Left renal pelvis (tissue), 4 donors: Measurements from ENCODE around the gene CYREN. TPM values are rescaled to one million over a fixed set of nuclear protein-coding genes. Genes with fewer than 3 reads are reported as not detected.
"Not testable (repeated sequence)": the region's sequence is repeated elsewhere in the genome, so short reads cannot be mapped to it uniquely, and the experiment has no call there.

Experiments
- DNase-seq, 4 donors: peaks; one replicate each; pipeline ENCODE4 v3.0.0-alpha.2; 2013; ENCODE audit warnings: low read depth in 4 of 4, low spot score in 3 of 4
- polyA plus RNA-seq, 4 donors: library from polyadenylated mRNA; unstranded; fragments of 120-200 nt; gene quantifications; one replicate each; pipeline ENCODE4 v1.2.1, GENCODE V29; 2013; ENCODE audit not compliant: insufficient read length in 4 of 4

The CYREN gene
- polyA plus RNA-seq, 4 donors: 39.6 to 68.5 (median 58.5) TPM

DNA sequence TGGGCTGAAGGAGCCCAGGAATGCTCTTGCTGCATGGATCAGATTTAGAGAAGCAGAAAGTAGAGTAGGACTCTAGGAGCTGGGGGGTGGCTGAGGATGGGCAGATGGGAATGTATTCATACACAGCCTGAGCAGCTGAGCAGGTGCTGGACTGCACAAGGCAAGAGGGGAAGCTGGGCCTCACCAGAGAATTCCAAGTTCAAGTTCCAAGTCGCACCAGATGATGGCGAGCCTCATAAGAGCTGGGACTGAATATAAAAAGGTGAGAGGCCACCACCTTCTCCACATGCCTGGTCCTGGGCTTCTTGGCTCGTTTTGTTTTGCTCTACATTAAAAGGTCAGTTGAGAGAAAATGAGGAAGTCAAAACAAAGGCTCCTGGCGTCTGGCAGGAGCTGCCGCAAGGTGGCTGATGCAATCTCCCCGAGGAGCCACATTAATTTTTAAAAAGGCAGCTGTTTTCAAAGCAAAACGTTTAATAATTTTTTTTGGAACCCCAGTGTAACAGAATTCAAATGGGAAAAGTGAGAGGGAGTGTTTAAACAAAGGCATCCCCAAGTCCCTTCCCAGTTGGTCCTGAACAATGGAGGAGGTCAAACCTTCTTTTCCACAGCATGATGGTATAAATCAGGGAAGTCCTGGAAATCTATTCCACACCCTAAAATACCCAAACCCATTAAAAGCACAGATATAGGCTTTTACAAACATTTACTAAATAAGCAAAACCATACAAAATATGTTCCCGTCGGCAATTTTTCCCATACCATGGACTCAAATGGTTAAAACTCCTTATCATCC is 9.5 kb downstream of the CYREN start:
- DNase-seq: no peak

DNA sequence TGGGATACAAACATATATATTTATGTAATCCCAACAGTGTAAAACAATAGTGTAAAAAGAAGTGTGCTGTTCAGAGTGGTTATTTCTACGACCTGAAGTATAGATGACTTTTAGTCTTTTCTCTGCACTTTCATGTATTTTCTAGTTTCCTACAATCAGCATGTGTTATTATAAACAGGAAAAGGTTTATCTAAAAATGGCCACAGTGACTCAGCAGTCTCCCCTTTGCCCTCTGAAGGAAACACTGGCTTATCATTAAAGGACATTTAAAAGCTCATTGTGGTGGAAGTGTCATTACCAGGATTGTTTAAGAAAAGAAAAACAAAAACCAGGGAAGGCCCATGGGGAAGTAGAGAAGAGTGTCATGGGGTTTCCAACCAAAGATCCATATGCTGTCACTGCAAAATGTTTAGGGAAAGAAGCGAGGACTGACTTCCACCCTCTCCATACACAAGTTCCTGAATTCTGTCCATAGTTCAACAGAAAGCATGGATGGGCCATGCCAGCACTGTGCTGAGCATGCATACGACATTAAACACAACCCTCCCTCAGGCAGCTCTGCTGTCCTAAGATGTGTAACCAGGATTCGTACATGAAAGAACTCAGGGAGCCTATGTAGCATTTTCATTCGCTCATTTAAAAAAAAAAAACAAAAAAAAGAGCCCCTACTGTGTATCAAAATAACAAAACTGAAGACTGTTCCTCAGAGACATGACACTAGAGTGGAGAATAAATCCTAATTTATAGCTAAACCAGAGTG is 10.2 kb downstream of the CYREN start:
- no peak for DNase-seq

DNA sequence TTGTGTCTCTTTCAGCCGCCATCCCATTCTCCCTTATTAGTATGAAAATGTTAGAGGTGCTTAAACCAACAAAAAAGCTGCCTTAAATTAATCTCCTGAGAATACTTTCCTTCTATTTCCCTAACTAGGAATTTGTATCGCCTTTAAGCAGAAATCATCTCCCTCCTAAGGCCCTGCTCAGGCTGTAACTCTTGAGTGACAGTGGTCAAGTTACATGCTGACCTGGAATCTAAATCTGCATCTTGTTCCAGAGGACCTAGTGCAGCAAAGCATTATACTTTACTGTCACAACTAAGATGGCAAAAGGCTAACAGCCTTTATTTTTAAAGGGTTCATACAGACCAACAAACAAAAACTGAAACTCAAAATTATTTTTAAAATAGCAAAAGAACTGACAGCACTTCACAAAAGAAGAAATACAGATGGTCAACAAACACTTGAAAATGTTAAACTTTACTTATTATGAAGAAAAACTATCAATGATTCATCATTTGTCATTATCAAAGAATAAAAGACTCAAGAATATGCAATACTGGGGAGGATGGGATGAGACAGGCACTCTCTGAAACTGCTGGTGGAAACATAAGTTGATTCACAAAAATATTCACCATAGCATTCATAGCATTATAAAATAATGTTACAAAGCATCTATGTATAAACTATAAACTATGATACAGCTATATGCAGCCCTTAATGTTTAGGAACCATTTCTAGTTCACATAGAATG is 11.0 kb downstream of the CYREN start:
- DNase-seq: no peak

DNA sequence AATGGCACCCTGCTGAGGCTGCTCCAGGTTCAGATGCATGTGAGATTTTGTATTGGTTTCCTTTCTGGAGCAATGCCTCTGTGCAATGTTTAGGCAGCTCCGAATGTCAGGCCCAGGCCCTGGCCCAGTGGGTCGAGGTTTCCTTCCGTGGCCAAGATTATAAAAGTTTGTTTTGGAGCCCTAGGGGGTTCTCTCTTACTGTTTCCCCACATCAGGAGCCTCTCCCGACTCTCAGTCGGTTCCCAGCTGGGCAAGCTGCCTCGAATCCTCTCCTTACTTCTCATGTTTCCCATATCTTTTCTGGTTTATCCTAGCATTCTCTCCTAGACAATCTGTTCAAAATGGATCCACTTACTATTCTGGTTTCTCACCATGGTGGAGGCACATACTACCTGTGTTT is 11.6 kb downstream of the CYREN start:
- no peak for DNase-seq

DNA sequence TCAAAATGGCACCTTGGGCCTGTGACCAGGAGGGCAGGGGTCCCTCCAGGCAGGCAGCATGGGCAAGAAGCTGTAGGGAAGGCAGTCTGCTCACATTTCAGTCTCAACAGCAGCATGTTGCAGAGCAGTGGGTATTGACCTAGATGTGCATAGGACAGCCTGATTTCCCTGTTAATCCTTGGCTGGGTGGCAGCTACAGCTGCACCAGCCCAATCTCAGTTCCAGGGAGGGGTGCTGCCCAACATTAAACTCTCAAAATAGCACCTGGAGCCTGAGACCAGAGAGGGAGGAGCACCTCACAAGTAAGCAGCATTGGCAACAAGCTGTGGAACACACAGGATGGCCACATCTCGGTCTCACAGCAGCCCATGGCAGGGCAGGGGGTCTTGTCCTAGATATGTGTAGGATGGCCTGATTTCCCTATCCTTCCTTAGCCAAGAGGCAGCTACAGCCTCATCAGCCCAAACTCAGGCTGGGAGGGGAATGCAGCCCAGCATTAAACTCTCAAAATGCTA is 12.3 kb downstream of the CYREN start:
- no peak for DNase-seq

DNA sequence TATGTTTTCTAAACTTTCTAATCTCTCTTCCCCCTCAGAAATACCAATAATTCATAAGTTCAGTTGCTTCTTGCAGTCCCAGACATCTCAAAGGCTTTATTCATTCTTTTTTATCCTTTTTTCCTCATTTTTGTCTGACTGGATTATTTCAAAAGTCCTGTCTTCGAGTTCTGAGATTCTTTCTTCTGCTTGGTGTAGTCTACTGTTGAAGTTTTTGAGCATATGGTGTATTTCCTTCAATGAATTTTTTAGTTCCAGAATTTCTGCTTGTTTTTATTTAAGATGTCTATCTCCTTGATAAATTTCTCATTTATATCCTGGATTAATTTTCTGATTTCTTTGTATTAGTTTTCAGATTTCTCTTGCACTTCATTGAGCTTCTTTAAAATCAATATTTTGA is 14.2 kb downstream of the CYREN start:
- DNase-seq: no peak

DNA sequence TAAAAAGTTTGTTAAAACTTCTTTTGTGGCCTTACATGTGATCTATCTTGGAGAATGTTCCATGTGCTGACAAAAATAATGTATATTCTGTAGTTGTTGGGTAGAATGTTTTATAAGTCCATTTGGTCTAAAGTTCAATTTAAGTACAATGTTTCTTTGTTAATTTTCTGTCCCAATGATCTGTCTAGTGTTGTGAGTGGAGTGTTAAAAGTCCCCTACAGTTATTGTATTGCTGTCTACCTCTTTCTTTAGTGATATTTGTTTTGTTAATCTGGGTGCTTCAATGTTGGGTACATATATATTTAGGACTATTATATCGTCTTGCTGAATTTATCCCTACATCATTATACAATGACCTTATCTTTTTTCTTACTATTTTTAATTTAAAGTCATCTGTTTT is 15.8 kb downstream of the CYREN start:
- no peak for DNase-seq

DNA sequence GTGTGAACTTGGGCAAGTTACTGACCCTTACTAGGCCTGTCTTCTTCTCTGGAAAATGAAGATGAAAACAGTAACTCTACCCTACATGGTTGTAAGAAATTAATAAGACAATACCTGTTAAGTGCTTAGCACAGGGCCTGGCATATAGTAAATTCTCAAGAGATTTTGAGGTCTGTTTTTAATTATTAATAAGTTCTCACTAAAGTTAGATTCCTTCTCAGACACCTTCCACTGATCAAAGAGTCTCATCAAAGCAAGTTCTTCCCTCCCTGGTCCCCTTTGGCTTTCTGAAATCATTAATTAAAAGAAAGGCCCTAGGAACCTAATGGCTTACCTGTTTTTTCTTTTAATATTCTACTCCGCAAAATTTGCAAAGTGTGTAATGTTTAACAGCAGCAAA is 18.1 kb downstream of the CYREN start:
- no peak for DNase-seq

DNA sequence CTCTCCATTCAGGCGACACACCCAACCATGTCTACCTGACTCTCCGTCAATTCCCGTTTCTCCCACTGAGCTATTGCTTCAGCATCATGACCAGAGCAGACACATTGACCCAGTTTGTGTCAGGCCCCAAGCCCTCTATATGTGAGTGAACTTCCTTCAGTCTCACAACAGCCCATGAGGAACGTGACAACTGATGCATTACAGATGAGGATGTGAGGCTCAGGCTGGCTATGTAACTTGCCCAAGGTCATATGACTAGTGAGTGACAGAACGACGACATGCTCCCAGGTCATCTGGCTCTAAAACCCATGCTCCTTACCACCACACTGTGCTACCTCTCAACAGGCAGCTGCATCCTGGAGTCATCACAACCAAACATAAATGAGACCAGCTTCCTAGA is 19.0 kb downstream of the CYREN start:
- DNase-seq: no peak

DNA sequence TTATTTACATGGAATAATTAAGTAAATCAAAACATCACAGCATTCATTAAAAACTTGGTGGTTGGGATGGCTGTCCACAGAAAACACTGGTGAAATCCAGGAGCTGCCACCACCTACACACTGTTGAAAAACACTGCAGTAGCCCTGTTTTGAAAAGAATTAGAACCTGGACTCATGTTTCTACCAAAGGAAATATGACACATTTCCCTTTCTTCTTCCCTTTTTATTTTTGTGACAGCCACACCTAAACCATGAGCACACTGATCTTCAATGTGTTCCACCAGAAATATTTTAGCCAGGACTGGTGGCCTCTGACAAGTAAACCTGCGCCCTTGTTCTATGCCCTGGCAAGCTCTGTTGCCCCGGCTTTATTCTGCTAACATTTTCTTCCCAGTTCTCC is 19.4 kb downstream of the CYREN start:
- no peak for DNase-seq

DNA sequence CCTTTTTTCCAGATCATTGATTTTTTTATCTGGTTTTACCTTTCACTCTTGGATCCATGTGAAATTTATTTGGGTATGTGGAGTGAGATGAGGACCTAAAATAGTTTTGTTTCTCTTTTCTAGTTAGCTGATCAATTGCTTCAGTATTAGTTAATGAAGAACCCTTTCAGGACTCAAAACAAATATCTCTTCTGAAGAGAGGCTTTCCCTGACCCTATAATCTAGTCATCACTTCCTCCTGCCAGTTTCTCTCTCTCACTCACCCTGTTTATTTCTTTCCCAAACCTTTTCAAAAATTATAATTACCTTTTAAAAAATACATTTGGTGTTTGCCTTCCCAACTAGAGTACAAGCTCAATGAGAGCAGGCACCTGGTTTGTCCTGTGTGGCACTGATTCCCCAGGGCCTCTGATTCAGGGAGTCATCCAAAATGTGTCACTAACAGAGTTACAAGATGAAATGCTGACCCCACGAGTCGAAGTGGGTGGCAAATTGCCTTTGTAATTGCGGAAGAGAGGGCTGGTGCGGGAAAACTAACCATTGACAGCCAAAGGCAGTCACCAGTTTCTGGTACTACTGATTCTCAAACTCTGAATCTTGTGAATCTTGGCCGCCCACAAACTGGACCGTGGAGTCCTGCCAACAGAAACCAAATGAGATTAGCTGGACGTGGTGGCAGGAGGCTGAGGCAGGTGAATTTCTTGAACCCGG is 20.3 kb downstream of the CYREN start:
- no peak for DNase-seq

DNA sequence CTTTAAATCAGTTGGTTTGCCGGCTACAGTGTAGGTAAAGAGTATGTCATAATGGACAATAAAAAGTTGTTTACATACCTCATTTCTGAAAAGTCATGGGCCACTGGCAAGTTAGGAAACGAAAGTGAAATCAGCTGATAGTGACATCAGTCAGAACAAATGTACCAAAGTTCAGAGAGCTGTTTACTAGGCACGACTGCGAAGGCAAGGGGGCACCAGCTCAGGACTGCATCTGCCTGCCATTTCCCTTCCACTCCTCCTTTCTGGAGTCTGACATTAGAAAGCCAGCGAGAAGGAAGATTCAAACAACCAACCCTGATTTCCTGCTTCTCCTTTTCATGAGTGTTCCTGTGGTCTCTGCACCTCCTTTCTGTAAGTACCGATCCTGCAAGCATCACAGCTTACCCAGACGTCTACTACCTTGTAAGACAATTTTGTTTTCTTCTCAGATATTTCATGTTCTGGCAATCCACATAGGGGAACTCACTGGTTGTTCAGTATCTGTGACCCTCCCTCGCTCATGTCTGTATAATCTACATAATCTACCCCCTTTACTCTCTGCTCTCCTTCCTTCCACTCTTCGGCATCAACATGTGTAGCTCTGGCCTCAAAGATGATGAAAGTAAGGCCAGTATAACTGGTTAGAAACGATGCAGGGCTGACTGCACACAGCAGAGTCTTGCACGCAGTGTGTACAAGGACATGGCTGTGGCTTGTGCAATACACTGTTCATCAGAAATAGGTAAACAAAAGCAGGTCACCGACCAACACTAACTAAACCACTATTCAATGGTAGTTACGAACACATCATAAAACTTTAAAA is 22.4 kb downstream of the CYREN start, which contains the start of gene TMEM140:
Gene TMEM140, plus strand, starts transcription at position 174 of the 823 bp plus-strand sequence. CDS start 16,370 bp downstream, outside the sequence.
- DNase-seq: no peak

DNA sequence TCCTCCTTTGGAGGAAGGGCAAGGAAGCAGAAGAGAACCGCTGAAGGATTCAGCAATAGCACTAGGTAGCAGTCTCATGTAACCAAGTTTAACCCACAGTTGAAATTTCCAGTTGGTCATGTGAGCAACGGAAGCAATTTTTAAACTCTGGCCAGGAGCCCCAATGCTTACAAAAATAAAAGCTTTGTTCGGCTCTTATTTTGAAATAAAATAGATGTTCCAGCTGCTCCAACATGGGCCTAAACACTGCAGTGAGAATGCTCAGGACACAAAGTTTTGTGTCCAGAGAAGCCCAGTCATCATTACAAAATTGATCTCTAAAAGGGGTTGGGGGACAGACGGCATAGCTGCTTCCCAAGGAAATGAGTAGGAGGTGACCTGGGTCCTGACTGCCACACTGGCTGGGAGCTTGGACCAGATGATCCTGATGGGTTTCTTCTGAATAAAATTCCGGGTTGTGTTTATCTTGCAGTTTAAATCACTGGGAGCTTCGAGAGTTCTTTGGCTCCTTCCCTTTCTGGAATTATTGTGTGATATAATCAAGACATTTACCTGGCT is 23.1 kb downstream of the CYREN start:
- DNase-seq: no peak

DNA sequence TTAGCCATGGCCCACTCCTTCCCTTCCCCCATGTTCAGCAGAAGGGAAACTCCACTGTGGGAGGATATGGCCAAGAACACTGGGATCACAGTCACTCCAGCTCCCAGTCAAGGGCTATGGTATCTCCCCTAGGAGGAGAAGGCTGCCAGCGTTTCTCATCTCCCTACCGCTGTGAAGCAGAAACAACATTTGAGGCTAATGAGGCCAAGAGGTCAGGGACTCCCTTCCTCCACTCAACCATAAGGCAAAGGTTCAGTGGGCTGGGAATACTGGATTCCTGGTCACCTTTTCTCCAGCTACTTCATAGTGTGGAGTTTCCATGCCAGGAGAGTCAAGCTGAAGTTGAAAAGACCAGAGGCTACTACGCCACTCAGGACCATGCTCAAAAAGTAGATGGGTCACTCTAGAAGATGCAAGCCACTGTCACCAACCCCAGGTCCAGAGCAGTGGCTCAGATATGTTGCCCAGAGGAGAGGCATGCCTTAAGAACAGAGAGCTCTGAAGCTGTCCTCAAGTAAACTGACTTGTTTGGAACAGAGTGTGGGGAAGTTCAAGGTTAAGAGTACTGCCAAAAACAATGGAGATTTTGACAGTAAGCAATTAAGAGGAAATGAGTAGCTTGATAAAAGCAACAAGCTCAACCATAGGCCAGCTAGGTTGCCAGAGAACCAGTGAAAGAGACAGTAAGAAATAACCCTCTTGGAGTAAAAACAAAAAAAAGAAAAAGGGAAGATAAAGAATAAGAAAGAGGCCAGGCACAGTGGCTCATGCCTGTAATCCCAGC is 26.4 kb downstream of the CYREN start:
- DNase-seq: no peak

DNA sequence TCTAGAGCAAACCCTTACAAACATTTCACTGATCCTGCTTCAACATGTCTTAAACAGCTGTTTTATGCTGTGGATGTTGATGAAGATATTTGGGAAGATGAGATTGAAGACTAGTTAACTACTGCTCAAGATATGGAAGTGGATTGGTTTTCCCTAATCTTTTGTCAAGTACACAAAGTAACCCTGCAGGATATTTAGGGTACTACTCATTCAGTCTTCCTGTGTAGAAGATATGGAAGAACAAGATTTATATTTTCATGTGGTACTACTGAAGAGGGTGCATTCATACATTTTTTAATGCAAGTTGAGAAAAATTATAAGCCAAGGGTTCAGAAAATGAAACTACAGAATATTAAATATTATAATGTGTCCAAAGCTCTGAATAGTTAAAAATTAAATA is 40.9 kb downstream of the CYREN start:
- DNase-seq: no peak

DNA sequence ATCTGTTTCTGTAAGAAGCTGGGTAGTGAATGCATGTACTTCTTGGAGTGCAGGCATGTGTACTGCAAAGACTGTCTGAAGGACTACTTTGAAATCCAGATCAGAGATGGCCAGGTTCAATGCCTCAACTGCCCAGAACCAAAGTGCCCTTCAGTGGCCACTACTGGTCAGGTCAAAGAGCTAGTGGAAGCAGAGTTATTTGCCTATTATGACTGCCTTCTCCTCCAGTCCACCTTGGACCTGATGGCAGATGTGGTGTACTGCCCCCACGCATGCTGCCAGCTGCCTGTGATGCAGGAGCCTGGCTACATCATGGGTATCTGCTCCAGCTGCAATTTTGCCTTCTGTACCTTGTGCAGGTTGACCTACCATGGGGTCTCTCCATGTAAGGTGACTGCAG is 41.6 kb downstream of the CYREN start:
- no peak for DNase-seq

DNA sequence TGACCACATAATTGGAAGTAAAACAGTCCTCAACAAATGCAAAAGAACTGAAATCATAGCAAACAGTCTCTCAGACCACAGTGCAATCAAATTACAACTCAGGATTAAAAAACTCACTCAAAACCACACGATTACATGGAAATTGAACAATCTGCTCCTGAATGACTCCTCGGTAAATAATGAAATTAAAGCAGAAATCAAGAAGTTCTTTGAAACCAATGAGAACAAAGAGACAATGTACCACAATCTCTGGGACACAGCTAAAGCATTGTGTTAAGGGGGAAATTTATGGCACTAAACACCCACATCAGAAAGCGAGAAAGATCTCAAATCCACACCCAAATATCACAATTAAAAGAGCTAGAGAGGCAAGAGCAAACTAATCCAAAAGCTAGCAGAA is 45.9 kb downstream of the CYREN start:
- not testable (repeated sequence) for DNase-seq

DNA sequence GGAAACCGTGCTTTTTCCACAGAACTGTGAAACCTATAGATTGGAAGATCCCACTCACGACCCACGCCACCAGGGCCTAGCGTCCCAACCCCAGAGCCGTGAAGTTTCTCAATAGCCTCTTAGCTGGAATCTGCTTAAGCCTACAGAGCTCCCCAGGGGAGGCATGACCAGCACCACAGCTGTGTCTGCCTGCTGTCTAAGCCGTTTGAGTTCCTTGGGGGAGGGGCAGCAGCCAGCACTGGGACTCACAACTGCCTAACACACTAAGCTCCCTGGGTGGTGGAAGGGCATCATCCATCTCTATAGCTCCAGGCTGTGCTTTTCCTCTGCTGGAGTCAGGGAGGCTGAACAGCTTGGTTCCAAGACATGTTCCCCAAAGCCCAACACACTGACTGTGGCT is 48.6 kb downstream of the CYREN start:
- DNase-seq: no peak

DNA sequence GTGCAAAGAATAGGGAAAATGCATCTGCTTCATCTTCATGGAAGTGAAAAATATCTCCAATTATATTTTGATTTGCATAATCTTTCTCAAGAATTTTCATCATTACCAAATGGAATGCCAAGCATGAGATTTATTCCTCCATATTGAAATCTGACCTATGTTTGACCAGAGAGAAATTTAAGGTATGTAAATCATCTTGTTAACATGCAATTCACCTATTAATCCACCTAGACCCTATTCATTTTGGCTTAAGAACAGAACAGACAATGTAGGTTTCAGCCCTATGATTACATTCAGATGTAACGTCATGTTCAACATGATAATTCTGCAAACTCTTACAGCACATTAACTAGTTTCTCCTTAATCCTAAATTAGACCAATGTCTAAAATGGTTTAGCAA is 53.4 kb downstream of the CYREN start:
- no peak for DNase-seq
